IPS-11a (cell line): ENCODE results near the gene KRTAP8-1.

Source experiments
- H3K4me3 ChIP-seq: one replicate; pipeline ENCODE4 v1.5.1; 2013; ENCODE audit warnings: low read depth, low read length, control low read depth

The KRTAP8-1 gene

DNA sequence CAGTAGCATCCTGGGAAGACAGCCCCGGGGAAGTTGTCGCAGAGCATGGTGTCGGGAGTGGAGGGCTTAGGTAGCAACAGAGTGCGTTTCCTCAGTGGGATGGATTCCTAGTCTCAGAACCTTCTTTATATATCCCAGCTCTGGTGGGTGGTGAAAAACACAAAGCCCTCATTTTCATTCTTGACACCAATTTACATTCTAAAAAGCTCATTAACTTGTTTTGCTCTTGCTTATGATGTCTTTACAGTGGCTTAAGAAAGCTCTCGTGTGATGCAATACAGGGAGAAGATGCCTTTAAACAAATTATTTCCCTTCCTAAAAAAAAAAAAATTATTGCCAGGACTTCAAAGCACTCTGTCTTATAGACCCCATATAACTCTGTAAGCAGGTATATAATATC, at the start of gene KRTAP8-1:
Gene KRTAP8-1, minus strand, starts transcription at position 101 of the 400 bp plus-strand sequence. Its CDS starts 54 bp downstream, at position 47.
- no peak within 1 kb of the TSS for H3K4me3 ChIP-seq

DNA sequence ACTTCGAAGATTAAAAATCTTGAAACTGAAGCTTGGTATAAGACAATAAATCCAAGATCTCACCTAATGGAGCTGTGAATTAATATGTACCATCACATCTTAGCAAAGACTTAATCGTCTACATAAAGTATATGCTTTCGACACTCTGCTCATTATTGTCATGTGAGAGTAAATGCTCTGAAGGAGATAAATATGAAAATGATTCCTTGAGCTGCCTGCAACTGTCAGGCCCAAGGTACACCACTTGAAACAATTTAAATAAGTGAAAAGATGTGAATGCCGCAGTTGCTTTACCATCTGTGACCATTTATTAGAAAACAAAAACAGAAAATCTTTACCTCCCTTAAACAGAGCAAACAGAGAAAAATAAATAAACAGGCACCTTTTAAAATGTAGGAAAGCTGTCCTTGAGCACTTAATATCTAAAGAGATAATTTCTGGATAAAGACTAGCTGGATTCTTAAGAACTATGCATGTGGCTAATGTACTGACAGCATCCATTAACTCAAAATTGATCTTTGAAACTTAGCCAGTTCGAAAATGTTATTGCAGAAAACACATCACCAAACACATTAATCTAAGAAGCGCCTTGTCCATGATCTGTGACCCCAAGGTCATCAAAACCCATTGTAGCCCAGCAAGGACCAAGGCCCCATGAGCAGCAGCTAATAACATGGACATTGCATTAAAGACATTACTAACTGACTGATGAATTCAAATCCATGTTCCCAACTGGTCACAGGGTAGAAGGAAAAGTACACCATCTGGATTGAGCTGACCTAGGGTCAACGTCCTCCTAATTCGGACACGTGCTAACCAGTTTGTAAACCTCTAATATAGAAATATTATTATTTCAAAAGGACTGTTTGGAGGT, 34.8 kb upstream of the KRTAP8-1 start:
- H3K4me3 ChIP-seq = no peak overlapping the region

GRCh38 chr21:30842990-30843389, 29.9 kb upstream of the KRTAP8-1 start:
- H3K4me3 ChIP-seq = no peak overlapping the region

GRCh38 chr21:30839304-30839703, 26.2 kb upstream of the KRTAP8-1 start:
- no peak overlapping the region for H3K4me3 ChIP-seq

DNA sequence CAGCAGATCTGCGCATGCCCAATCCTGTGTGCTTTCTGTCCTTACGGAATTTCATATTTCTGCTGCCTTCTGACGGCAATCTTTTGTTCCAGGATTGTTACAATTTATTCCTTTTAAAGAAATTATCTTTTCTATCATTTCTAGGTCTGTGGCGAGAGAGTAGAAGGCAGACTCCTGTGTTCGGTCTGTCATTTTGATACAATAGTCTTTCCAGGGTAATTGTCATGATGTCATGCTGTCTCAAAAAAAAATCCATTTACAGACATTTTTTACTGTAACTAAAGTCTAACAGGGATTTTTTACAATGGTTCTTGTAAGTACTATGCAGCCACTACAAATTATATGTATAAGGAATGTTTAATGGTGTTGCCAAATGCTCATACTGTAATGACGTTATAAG, 25.5 kb upstream of the KRTAP8-1 start:
- no peak overlapping the region for H3K4me3 ChIP-seq

DNA sequence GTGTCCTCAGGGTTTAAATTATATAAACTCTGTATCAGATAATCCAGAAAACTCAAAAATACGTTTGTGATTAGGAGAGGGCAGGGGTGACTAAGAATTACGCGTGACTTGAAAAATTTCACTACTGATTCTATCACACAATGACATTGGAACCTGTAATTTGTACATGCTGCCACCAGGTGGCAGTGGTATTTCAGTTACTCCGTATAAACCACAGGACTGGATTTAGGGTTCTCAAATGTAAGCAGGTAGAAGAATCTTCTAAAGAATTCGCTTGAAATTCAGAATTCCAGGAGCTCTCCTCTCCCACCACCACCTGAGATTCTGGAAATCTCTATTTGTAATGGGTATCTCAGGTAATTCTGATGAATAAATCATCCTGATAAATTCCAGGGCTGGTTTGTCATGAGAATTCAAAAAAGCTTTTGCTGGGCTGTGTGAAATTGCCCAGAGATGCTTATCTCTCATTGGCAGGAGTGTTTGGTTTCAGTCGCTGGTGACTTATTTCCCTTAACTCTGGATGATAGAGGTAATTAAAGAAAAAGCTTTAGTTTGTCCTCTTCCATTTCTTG, 18.2 kb upstream of the KRTAP8-1 start:
- H3K4me3 ChIP-seq = no peak overlapping the region

DNA sequence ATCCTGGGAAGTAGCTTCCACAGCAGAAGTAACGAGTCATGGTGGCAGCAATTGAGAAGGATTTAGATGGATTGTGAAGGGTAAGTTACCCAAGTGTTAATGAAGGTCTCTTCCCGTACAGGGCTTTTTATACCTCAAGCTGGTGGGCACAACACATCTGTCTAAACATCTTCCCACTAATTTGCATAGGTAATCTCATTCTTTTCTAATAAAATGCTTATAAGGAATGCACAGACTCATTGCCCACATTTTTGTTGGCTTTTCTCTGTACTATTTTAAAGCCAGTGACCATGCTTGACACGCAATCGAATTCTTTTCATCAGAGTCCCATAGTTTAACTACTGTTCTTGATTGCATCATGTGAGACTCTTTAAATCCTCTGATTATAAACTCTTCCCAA, 16.6 kb upstream of the KRTAP8-1 start, which contains the start of gene KRTAP7-1:
Gene KRTAP7-1, minus strand, starts transcription at position 101 of the 400 bp plus-strand sequence. Its CDS starts 61 bp downstream, at position 40.
- H3K4me3 ChIP-seq = no peak within 1 kb of the TSS

- no peak overlapping the region for H3K4me3 ChIP-seq
These were observed 6.0 kb upstream of the KRTAP8-1 start for GRCh38 chr21:30818837-30819610.

DNA sequence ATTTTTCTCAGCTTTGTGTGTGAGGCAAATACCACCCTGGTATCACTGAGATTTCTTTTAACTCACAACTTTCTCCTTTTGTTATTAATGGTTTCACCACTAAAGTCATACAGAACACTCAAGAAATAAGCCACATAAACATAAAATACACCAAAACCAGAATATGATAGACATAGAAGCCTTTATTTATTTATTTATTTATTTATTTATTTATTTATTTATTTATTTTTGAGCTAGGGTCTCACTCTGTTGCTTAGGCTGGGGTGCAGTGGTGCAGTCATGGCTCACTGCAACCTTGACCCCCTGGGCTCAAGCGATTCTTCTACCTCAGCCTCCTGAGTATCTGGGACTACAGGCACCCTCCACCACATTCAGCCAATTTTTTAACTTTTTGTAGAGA, 12.5 kb downstream of the KRTAP8-1 start:
- no peak overlapping the region for H3K4me3 ChIP-seq

GRCh38 chr21:30793581-30794314, 19.3 kb downstream of the KRTAP8-1 start:
- H3K4me3 ChIP-seq = no peak overlapping the region

DNA sequence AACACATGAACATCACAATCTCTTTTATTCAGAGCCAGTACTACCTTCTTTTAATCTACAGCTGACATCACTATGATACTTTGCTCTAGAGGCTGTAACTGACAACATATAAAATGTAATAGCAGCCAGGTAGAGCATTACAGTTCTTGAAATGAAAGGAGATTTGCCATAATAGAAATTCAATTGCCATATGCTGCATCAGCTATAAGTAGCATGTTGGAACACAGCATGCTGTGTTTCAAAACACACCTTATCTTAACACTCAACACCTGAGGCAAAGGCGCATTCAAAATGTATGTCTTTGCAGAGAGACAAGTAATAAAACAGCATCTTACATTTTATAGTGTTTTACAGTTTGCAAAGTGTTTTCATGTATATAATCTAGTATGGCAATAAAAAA, 33.8 kb downstream of the KRTAP8-1 start:
- no peak overlapping the region for H3K4me3 ChIP-seq

DNA sequence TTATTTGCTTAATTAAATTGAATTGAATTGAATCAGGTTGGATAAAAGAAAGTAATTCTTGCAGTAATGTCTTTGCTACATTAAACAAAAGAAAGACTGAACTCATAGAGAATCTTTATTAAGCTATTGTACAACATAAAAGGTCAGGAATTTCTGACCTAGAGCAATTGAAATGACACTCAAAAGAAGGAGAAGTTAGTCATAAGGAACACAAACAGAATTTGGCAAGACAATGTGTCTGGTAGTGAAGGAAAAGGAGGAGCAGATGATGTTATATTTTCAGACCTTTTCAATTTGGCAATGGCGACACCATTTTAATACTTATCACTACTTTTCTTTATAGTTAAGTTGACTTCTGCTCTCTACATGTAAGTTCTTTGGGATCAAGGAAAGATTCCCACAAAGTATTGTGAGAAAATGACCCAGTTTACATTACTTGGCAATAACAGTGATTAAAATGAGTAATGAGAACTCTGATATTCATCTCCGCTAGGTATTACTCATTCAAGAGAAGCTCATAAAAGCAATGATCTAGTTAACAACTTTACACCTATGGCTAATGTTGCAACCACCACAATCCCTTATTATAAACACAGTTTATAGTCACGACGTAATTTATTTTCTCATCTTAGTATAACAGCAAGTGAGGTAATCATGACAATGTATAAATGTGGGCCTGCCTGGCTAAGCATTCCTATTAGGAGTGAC, 43.2 kb downstream of the KRTAP8-1 start:
- H3K4me3 ChIP-seq = no peak overlapping the region
